ENCODE results near the gene KCNMB2.

- TF ChIP-seq CTCF (IDR thresholded peaks at IDR 0.05) = no peak
- no peak for TF ChIP-seq POLR2A (IDR thresholded peaks at IDR 0.05)
Measured at GRCh38 chr3:178663201-178663934, 127.1 kb downstream of the KCNMB2 start.
